K562 (cell line): Measurements from ENCODE around the gene YKT6.

ENCODE experiments used
- CEBPB ChIP-seq: fragments of 450-650 bp; IDR thresholded peaks from 2 replicates; pipeline ENCODE4 v1.6.1; 2016; ENCODE audit warnings: missing genetic modification characterization, missing compliant biosample characterization
- CTCF ChIP-seq, 3 experiments: IDR thresholded peaks in 2 of 3; conservative IDR thresholded peaks in 1 of 3; 2 replicates each; pipeline ENCODE4 v1.5.1; 2011 to 2012; ENCODE audit warnings: low read length in 3 of 3, mild to moderate bottlenecking in 3 of 3, control low read depth in 2 of 3, improper control_type of control experiment in 1 of 3, inconsistent platforms in 1 of 3, low read depth in 1 of 3, mixed read lengths in 1 of 3, moderate library complexity in 1 of 3; ENCODE audit not compliant: insufficient read depth in 2 of 3
- DDX20 ChIP-seq: fragments of 450-650 bp; IDR thresholded peaks from 2 replicates; pipeline ENCODE4 v1.6.1; 2016; ENCODE audit warnings: missing genetic modification characterization, low read depth, mild to moderate bottlenecking, missing compliant biosample characterization, moderate library complexity
- EZH2 ChIP-seq: IDR thresholded peaks from 2 replicates; pipeline ENCODE4 v1.6.1; 2012; ENCODE audit warnings: low read depth, mild to moderate bottlenecking, inconsistent platforms, low read length, borderline replicate concordance
- FOXM1 ChIP-seq, 2 experiments: fragments of 450-650 bp in 1 of 2; sonication (generic) in 1 of 2; formaldehyde crosslinking in 1 of 2; IDR thresholded peaks; 2 replicates each; pipeline versions ENCODE4 v1.6.1 to v1.9.0; 2017 to 2022; ENCODE audit warnings: low read depth in 2 of 2, mild to moderate bottlenecking in 2 of 2, missing genetic modification reagents in 1 of 2, moderate library complexity in 1 of 2
- GATAD2B ChIP-seq: fragments of 450-650 bp; IDR thresholded peaks from 2 replicates; pipeline ENCODE4 v1.6.1; 2017; ENCODE audit warnings: mild to moderate bottlenecking, borderline replicate concordance
- KAT7 ChIP-seq: sonication (generic); formaldehyde crosslinking; IDR thresholded peaks from 2 replicates; pipeline ENCODE4 v1.8.0; 2022; ENCODE audit warnings: missing genetic modification reagents, mild to moderate bottlenecking, borderline replicate concordance
- PTTG1 ChIP-seq: fragments of 450-650 bp; IDR thresholded peaks from 2 replicates; pipeline ENCODE4 v1.6.1; 2016; ENCODE audit warnings: low read depth, mild to moderate bottlenecking, missing genetic modification characterization, missing compliant biosample characterization
- RBBP5 ChIP-seq: fragments of 200-600 bp; sonication (generic); IDR thresholded peaks from 2 replicates; pipeline ENCODE4 v1.6.1; 2012; ENCODE audit warnings: borderline replicate concordance, mild to moderate bottlenecking, low read length, control low read depth, inconsistent platforms; ENCODE audit not compliant: insufficient read depth, poor library complexity, severe bottlenecking
- RCOR1 ChIP-seq, 2 experiments: IDR thresholded peaks; 2 replicates each; pipeline ENCODE4 v1.6.1; 2012; ENCODE audit warnings: low read depth in 2 of 2, low read length in 2 of 2, borderline replicate concordance in 1 of 2, improper control_type of control experiment in 1 of 2
- RUNX1 ChIP-seq: sonication (generic); IDR thresholded peaks from 2 replicates; pipeline ENCODE4 v1.6.1; 2016; ENCODE audit warnings: antibody characterized with exemption, low read depth
- ZNF121 ChIP-seq: sonication (generic); formaldehyde crosslinking; conservative IDR thresholded peaks from 2 replicates; pipeline ENCODE4 v1.8.0; 2022; ENCODE audit warnings: missing genetic modification reagents
- ZNF175 ChIP-seq: fragments of 200-800 bp; sonication (Bioruptor generic); IDR thresholded peaks from 2 replicates; pipeline ENCODE4 v1.6.1; 2016; ENCODE audit warnings: low read depth, mild to moderate bottlenecking, missing genetic modification characterization, missing compliant biosample characterization

GRCh38 chr7:44258423-44258760, 57.6 kb downstream of the YKT6 start:
- TF ChIP-seq KAT7 (CRISPR knock-in tag), result no peak
- TF ChIP-seq DDX20 (tag), result no peak
- no peak for TF ChIP-seq ZNF175 (CRISPR knock-in tag)
- TF ChIP-seq GATAD2B, result no peak
- no peak for TF ChIP-seq RUNX1
- TF ChIP-seq PTTG1, result no peak
- no peak for TF ChIP-seq RBBP5
- no peak for TF ChIP-seq CEBPB (tag)
- TF ChIP-seq RCOR1 (IDR thresholded peaks at IDR 0.05; ENCODE audit: borderline replicate concordance in 1 of 2, low read depth in 2 of 2, low read length in 2 of 2), result no peak
- TF ChIP-seq CTCF (IDR thresholded peaks at IDR 0.05 in 2 of 3, conservative IDR thresholded peaks at IDR 0.05 in 1 of 3; ENCODE audit: insufficient read depth in 2 of 3, low read depth in 1 of 3, low read length in 3 of 3), result no peak
- no peak for TF ChIP-seq FOXM1 (IDR thresholded peaks at IDR 0.05; ENCODE audit: low read depth)
- TF ChIP-seq FOXM1 (CRISPR knock-in tag; IDR thresholded peaks at IDR 0.05; ENCODE audit: low read depth), result no peak
- TF ChIP-seq EZH2, result no peak
- no peak for TF ChIP-seq ZNF121 (CRISPR knock-in tag)
